Glutamatergic neuron (in vitro differentiated cells): Measurements from ENCODE around the gene DCDC2C. TPM values are rescaled to one million over a fixed set of nuclear protein-coding genes. Genes with fewer than 3 reads are reported as not detected.

Source experiments
- DNase-seq: peaks from one replicate; pipeline ENCODE4 v3.0.0; 2022
- H3K27ac Mint-ChIP-seq: one replicate; pipeline ENCODE4 v1.8.0; 2020; ENCODE audit warnings: mild to moderate bottlenecking, mixed read lengths, inconsistent platforms; ENCODE audit not compliant: unreplicated experiment
- H3K27me3 Mint-ChIP-seq: one replicate; pipeline ENCODE4 v1.8.0; 2020; ENCODE audit warnings: mild to moderate bottlenecking, moderate library complexity, mixed read lengths, inconsistent platforms; ENCODE audit not compliant: unreplicated experiment
- H3K36me3 Mint-ChIP-seq: one replicate; pipeline ENCODE4 v1.8.0; 2020; ENCODE audit warnings: mild to moderate bottlenecking, mixed read lengths, inconsistent platforms; ENCODE audit not compliant: unreplicated experiment
- H3K4me1 Mint-ChIP-seq: one replicate; pipeline ENCODE4 v1.8.0; 2020; ENCODE audit warnings: mild to moderate bottlenecking, low read depth, mixed read lengths, inconsistent platforms; ENCODE audit not compliant: unreplicated experiment
- H3K4me3 Mint-ChIP-seq: one replicate; pipeline ENCODE4 v1.8.0; 2020; ENCODE audit warnings: mild to moderate bottlenecking, mixed read lengths, inconsistent platforms; ENCODE audit not compliant: unreplicated experiment
- H3K9me3 Mint-ChIP-seq: one replicate; pipeline ENCODE4 v1.8.0; 2020; ENCODE audit warnings: mild to moderate bottlenecking, moderate library complexity, mixed read lengths, inconsistent platforms; ENCODE audit not compliant: unreplicated experiment
- total RNA-seq: library from RNA; stranded (reverse); fragmentation: NEBNext Ultra II Directional; extraction: Animal tissue kit (Norgen Biotek cat#: 25700); gene quantifications from one replicate; pipeline ENCODE4 v1.2.1, GENCODE V29; 2021; ENCODE audit not compliant: unreplicated experiment
- TF ChIP-seq, protein P1 (sequence below): fragments of 200-600 bp; sonication (generic); IDR thresholded peaks from one replicate; pipeline ENCODE4 v1.5.0; 2021; ENCODE audit not compliant: partially characterized antibody, unreplicated experiment

The DCDC2C gene
- total RNA-seq, 1 donor from 2014 or later: not detected

GRCh38 chr2:3725458-3726250 lies 22.3 kb downstream of the DCDC2C start:
- no peaks in the 10 kb centered on the region for H3K36me3 Mint-ChIP-seq
- TF ChIP-seq, protein P1, sequence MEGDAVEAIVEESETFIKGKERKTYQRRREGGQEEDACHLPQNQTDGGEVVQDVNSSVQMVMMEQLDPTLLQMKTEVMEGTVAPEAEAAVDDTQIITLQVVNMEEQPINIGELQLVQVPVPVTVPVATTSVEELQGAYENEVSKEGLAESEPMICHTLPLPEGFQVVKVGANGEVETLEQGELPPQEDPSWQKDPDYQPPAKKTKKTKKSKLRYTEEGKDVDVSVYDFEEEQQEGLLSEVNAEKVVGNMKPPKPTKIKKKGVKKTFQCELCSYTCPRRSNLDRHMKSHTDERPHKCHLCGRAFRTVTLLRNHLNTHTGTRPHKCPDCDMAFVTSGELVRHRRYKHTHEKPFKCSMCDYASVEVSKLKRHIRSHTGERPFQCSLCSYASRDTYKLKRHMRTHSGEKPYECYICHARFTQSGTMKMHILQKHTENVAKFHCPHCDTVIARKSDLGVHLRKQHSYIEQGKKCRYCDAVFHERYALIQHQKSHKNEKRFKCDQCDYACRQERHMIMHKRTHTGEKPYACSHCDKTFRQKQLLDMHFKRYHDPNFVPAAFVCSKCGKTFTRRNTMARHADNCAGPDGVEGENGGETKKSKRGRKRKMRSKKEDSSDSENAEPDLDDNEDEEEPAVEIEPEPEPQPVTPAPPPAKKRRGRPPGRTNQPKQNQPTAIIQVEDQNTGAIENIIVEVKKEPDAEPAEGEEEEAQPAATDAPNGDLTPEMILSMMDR: no peak
- peaks cover 1% of the 10 kb centered on the region for H3K27me3 Mint-ChIP-seq
- peaks cover 7% of the 10 kb centered on the region for H3K4me1 Mint-ChIP-seq
- H3K9me3 Mint-ChIP-seq: peaks cover 2% of the 10 kb centered on the region
- DNase-seq: no peak
- H3K27ac Mint-ChIP-seq: peak overlapping the region; percentile 20
- H3K4me3 Mint-ChIP-seq: no peak overlapping the region

- TF ChIP-seq, protein P1: no peak
- Mint-ChIP-seq H3K27me3 (peaks cover 1% of the 10 kb centered on the region), H3K36me3 (peaks cover 2% of the 10 kb centered on the region), H3K4me1 (peaks cover 7% of the 10 kb centered on the region), H3K9me3 (peaks cover 2% of the 10 kb centered on the region), H3K27ac (no peak overlapping the region), H3K4me3 (no peak overlapping the region)
- DNase-seq: no peak
Observed at GRCh38 chr2:3726511-3726910, 23.1 kb downstream of the DCDC2C start.

DNA sequence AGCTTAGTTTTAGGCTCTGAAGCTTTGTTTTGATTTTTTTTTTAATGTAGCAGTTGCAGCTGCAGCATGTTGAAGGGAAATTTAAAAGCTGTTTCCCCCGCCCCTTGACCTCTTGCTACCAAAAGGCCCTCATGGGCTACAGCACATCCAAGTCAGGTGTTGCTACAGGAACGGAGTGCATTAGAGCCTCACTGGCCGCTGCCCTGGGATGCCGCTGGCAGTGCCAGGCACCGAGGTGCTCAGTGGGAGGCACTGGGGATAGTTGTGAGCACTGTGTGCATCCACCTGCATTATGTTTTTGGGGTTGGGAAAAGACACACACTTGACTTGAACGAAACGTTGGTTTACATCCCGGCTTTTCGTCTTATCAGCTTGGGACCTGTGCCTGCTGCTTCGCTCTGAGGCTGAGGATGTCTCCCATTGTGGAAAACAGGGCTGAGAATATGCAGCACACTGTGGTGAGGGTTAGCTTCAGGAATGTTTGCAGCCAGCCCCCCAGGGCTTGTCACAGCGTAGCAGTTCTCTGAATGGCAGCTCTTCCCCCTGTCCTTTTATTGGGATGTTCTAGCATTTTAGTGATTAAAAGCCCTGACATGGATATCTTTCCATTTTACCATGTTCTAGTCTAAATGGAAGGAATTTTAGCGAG lies 24.1 kb downstream of the DCDC2C start:
- Mint-ChIP-seq H3K27ac (no peak overlapping the region), H3K27me3 (peaks cover 1% of the 10 kb centered on the region), H3K36me3 (peaks cover 4% of the 10 kb centered on the region), H3K4me3 (no peak overlapping the region), H3K4me1 (peaks cover 7% of the 10 kb centered on the region), H3K9me3 (peaks cover 2% of the 10 kb centered on the region)
- DNase-seq: no peak
- TF ChIP-seq, protein P1: no peak

GRCh38 chr2:3728104-3729054 lies 25.0 kb downstream of the DCDC2C start:
- Mint-ChIP-seq H3K27ac (no peak overlapping the region), H3K27me3 (no peaks in the 10 kb centered on the region), H3K36me3 (peaks cover 4% of the 10 kb centered on the region), H3K4me1 (peaks cover 11% of the 10 kb centered on the region), H3K9me3 (peaks cover 2% of the 10 kb centered on the region), H3K4me3 (no peak overlapping the region)
- no peak for DNase-seq
- TF ChIP-seq, protein P1: peak; percentile 89
